NCI-H526 (cell line): ENCODE data around the gene ALLC.
A peak's percentile ranks its signal among the peaks of the same experiment; 100 is the strongest.

ENCODE experiments used
- DNase-seq, 2 experiments: peaks; one replicate each; lab custom pipeline; 2025; lab: John Stamatoyannopoulos, UW

The ALLC gene

DNA sequence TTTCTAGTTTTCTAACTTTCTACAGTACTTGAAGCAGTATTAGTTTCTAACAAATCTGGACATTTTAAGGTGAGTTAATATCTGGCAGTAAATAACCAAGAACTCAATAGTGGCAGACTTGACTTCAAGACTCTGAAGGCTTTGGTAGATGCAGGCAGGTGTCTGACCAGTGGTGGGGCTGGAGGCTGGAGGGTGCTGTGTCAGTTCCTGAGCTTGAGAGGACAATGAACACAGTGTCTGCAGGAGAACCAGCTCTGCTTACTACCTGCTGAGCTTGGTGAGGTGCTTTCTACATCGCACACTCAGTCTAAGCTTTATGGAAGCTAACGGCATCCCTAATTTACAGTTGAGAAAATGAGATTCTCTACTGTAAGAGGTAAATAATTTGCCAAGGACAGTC lies 21.2 kb downstream of the ALLC start:
- no peak for DNase-seq

DNA sequence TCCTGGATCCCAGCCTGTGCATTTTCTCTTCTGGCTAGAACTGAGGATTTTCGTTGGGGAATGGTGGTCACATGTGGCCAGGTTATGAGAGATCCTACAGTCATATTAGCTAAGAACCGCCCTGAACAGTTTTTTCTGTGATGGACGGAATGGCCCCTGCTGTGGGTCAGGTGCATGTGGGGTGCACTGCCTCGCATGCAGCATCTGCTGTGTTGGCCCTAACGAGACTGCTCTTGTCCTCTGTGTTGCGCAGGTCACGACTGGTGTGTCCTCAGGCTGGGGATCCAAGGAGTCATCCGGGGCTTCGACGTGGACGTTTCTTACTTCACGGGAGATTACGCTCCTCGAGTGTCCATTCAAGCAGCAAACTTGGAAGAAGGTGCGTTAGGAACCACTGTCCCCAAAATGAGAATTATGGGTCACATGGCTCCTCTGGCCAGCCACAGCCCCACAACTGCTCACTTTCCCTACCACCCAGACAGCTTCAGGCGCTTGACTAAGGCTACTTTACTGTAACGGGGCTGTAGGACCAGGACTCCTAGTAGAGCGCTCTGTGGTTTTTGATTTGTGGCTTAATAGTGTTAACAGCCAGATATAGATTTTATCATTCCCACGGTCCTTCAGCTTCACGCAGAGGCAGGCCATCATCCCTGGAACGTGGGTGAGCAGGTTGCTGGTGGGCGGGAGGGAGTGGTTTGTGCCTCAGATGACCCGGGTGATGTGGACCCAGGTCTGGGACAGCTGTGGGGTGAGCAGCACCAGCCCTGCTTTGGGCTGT lies 21.8 kb downstream of the ALLC start:
- DNase-seq, result no peak

DNA sequence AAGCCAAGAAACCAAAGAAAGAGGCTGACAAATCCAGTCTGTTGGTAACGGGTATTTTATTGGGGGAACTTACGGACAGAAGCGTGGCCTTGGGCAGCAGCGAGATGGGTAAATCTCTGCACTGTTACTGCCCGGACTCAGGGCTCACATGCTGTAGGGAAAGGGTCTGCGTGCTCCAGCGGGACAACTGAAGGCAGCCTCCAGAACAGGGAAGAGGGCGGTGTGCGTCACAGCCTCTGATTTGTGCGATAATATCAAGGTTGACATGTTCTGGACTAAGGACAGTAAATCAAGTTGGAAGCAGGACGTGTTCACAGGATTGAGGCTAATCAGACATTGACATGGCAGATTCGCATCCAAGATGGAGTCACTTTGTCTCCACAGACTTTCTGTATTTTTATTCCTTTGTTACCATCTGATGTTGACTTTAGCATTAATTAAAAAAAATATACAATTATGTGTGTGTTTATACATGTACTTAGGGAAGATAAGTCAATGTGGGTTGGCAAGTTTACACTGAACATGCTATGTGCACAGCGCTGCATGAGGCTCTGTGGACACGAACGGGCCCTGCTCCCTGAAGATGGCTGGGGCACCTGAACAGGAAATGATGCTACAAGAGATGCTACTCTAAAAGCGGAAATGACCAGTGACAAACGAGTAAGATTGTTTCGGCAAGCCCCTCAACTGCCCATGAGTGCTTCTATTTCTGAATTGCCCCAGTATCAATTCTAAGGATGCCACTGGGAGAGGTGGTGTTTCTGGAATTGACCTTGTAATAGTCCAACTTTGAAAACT lies 22.7 kb downstream of the ALLC start:
- no peak for DNase-seq

DNA sequence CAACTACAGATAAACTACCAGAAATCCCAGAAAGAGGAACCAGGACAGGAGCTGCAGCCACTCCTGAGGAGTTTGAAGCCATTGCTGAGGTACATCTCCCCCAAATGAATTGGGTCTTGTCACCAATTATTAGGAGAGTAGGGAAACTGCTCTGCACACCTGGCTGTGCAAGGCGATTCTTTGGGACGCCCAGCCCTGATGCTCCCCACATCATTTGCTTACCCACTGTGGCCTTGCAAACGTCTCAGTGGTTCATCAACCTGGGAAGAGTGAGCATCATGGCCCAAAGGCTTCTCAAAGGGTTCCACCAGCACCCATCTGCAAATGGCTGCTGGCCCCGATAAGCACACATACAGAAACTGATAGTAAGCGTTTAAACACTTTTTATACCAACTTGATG lies 23.6 kb downstream of the ALLC start:
- no peak for DNase-seq

DNA sequence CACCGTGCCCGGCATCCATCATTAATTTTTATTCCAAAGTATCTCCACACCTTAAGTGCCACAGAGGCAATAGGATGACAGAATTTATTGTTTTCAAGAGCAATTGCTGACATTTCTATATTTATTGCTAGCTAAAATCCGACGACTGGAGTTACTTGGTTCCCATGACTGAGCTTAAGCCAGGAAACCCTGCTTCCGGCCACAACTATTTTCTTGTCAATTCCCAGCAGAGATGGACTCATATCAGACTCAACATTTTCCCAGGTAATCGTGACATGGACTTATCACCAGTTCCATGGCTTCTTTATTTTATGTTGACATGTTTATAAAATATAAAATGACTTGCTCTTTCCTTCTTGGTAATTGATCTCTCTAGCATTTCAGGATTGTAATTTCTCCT lies 24.8 kb downstream of the ALLC start:
- DNase-seq, result no peak

DNA sequence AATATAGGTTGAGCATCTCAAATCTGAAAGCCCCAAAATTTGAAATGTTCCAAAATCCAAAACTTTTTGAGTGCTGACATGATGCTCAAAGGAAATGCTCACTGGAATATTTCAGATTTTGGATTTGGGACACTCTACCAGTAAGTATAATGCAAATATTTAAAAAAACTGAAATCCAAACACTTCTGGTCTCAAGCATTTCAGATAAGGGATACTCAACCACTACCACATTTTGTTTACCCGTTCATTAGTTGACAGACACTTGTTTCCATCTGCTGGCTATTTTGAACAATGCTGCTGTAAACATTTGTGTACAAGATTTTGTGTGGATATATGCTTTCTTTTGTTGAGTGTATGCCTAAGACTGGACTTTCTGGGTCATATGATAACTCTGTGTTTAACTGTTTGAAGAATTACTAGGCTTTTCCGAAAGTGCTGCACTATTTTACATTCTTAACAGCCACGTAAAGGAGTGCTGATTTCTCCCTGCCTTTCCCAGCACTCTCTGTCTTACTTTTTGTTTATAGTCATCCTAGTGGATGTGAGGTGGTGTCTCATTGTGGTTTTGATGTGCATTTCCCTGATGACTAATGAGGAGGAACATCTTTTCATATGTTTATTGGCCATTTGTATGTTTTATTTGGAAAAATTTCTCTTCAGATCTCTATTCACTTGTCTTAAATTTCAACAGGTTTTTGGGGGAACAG lies 25.9 kb downstream of the ALLC start:
- DNase-seq, result no peak

DNA sequence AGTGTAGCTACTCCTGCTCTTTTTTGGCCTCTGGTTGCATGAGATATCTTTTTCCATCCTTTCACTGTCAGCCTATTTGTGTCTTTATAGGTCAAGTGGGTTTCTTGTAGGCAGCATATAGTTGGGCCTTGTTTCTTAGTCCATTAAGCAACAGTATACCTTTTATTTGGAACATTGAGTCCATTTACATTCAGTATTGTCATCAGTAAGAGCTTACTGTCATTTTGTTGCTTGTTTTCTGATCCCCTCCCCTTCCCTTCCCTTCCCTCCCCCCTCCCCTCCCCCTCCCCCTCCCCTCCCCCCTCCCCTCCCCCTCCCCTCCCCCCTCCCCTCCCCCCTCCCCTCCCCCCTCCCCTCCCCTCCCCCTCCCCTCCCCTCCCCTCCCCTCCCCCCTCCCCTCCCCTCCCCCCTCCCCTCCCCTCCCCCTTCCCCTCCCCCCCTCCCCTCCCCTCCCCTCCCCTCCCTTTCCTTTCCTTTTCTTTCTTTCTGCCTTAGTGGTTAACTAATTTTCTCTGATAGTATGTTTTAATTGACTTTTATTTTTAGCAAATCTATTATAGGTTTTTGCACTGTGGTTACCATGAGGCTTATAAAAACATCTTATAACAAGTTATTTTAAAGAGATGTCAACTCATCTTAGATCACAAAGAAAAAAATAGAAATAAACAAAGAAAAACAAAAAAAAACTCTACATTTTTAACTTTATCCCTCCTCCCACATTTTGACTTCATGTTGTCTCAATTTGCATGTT lies 32.2 kb downstream of the ALLC start:
- no peak for DNase-seq

DNA sequence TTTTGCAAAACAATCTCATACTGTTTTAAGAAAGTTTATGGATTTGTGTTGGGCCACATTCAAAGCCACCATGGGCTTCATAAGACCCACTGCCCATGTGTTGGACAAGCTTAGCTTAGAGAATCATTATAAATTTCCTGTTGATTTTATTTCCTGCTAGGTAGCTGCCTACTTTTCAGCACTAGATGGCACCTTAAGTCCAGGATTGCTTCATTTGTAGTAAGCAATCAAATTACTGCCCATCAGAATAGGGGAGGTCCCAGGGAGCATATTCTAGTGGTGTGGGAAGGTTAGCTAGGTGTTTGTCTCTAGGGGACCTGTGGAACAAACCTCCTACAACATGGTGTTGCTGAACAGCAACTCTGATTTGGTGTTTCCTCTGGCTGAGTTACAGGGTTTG lies 34.4 kb downstream of the ALLC start:
- DNase-seq, result peak in 1 of 2 experiments; percentile 55

DNA sequence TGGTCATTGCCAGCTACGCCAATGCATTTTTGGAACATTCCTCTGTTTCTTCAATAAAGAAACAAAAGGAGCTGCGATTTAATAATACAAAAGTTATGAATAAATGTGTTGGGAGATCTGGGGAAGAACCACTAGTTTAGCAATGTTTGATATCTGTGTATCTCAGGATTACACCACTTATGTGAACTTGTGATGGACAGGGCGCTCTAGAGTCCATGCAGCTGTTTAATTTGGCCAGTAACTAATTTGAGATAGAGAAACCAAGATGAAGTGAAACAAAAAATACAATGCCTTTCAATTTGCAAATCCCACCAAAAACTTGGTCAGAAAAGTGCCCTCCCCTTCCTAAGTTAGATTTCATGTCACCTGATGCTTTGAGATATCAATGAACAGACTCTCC lies 38.5 kb downstream of the ALLC start:
- DNase-seq, result no peak

DNA sequence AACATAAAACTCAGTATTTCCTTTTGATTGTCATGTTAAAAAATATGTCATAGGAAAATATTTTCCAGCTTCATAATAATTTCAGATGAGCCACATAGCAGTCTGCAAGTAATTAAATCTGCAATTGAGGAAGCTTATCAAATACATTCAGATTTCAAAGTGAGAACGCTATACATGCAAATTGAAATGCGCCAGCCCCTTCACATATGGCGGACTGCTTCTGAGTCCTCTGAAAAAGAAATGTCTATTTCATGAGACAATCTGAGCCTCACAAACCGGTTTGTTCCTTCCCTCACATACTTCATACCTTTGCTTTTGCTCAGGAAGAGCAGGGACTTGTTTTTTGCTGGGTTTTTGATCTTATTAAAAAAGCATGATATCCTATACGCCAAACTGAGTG lies 43.1 kb downstream of the ALLC start:
- DNase-seq, result no peak

DNA sequence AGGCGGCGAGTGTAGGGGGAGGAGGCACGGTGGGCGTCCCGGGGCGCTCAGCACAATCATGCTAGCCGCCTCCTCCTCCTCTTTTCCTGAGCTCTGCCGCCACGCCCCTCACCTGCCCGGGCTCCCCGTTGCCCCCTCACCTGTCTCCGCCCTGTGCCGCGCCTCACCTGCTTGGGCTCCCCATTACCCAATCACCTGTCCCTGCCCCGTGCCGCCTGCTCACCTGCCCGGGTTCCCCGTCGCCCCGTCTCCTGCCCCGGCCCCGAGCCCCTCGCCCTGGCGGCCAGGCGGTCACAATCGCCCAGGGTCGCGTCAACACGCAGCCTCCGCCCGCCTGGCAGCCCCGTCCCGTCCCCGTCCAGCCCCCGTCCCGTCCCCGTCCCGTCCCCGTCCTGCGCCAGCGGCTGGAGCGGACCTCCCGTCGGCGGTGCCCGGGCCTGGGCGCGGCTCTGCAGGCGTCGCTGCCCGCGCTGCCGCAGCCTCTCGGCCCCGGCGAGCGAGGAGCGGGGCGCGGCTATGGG lies 45.3 kb downstream of the ALLC start, which contains the start of gene DCDC2C:
TSS of gene DCDC2C (plus strand) at position 340 of the 521 bp plus-strand sequence. CDS start at position 517, 177 bp downstream.
- peak in 1 of 2 experiments; percentile 11 for DNase-seq

DNA sequence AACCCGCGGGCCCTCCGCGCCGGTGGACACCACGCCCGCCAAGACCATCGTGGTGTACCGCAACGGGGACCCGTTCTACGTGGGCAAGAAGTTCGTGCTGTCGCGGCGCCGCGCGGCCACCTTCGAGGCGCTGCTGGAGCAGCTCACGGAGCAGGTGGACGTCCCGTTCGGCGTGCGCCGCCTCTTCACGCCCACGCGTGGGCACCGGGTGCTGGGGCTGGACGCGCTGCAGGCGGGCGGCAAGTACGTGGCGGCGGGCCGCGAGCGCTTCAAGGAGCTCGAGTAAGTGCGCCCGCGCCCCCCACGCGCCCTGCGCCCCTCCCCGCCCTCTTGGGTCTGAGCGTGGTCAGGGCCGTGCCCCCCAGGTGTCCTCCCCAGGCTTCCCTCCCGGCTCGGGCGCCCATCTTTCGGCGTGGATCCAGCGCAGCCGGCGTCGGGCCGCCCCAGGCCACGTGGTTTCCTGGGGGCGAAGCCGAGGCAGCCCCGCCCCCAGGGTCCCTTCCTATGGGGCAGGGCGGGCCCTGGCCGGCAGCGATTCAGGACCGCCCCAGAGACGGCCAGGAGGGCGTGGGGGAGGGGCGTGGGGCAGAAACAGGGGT lies 45.9 kb downstream of the ALLC start:
- peak in 1 of 2 experiments; percentile 6 for DNase-seq

DNA sequence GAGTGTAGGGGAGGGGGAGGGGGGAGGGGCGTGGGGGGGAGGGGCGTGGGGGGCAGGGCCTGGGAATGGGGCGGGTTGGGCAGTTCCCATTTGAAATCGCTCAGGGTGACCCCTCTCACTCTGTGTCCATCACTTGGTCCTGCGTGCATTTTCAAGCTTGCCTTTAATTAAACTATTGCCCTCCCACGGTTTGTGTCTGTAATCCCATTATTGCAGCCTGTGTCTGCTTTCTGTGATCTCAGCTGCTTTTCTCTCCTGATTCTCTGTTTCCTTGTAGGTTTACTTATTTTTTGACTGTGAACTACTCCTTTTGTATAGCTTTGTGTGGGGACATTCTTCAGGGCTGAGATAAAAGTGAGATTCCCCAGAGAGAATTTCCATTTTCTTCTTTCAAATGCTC lies 46.7 kb downstream of the ALLC start:
- DNase-seq, result no peak

DNA sequence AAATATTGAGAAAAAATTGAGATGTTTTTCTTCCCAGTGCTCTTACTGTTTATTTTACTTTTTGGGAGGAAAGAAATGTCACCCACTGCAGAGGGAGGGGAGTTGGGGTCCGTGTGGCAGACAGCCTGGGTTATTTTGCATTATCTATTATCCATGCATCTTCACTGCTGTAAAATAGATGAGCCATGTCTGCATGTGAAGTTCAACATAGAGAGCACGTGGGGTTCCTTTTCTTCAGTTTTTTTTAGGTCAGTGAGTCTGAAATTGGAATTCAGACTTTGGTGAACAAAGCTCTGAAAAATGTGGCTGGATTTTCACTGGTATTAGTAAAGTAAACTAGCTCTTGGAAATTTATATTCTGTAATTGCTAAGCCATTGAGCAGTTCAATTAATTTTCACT lies 47.8 kb downstream of the ALLC start:
- DNase-seq, result no peak

DNA sequence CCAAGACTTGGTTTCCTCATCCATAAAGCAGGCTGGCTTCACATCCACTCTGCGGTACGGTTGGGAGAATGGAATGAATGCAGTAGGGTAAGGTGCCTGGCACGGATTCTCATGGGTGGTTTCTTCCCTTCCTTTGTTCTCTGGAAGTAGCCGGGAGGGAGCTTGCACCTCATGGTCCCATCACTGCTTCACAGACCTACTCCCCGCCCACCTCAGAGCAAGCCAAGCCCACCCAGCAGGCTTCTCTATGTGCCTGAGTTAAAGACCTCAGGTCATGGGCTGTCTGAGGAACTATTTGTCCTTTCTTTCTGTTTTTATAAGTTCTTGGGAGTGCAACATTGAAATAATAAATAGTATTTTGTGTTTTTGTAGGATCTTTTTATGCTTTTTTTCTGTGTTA lies 48.9 kb downstream of the ALLC start:
- DNase-seq, result no peak

DNA sequence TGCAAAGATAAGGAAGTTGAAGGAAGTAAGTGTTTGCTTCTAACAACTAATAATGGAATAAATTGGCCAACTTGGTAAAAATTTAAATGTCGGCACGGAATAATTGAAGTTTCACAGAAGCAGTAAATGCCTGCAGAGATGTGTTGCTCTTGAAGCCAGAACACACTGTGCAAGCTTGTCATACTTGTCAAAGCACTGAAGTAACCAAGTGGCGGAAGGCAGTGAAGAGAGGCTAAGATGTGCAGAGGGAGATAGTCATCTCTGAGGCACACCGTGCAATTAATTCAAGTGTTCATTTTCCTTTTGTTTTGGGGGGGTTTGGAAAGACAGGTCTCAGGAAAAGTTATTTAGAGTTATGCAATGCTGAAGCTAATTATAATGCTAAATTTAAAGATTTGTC lies 50.6 kb downstream of the ALLC start:
- DNase-seq, result no peak

DNA sequence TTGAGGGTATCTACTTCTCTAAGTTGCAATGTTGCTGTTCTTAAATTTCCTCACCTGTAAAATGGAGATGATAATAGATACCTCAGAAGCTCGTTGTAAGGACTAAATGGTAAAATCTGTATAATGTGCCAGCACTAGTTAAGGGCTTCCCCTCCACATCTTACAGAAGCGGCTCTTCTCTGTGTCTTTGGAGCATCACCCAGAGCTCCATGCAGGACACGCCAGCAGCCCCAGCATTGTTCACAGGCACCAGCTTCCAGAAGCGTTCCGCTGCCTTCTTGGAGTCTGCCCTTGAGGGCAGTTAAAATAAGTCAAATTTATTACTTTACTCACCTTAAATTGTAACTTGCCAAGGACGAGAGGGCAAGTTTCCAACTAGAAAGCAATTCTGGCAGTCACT lies 51.2 kb downstream of the ALLC start:
- DNase-seq, result no peak

DNA sequence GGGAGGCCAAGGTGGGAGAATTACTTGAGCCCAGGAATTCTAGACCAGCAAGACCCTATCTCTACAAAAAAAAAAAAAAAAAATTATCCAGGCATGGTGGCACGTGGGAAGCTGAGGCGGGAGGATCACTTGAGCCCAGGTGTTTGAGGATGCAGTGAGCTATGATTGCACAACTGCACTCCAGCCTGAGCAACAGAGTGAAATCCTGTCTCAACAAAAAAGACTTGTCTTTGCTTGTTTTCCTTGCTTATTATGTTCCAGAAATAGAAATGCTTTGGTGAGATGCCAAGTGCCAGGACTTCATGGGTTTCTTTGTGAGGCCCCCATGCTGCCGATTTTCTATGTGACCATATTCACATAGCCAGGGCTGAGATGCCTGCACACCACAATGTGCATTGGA lies 54.4 kb downstream of the ALLC start:
- DNase-seq, result no peak

DNA sequence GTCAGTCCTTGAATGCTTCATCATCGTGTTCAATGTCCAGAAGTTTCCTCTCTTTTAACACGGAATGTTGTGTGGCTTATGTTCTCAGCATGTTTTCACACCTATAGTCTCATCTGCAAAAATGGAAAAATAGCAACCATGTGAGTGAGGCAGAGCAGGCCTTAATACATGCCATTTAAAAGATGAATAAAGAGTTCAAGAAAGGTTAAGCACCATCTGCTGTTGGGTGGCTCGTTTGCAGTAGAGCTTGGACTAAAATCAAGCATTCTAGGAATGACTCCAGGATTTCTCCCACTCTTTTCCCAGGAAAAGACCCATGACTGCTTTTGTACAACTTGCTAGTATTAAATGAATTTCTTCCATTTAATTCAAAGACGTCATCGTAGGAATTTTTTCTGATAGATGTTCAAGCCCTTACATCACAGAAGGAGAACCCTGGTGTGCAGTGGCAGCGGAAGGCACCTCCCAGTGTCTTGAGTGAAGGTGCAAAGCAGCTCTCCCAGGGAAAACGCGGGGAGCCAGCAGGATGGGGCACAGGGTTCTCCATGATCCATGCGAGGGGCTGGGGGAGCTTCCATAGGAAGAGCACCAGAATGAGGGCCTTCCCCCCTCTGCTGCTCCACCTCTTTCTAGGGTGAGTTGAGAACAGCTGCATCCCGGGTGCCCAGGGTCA lies 55.0 kb downstream of the ALLC start:
- DNase-seq, result no peak

DNA sequence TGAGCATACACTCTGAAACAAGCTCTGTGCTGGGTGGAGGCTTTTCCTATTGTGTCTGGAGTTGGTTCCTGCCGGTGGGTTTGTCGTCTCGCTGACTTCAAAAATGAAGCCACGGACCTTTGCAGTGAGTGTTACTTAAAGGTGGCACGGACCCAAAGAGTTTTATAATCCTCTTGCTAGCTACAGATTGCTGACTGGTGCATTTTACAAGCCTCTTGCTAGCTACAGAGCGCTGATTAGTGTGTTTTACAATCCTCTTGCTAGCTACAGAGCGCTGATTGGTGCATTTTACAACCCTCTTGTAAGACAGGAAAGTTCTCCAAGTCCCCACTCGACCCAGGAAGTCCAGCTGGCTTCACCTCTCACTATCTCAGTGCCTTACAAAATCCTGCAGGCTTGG lies 60.7 kb downstream of the ALLC start:
- no peak for DNase-seq

DNA sequence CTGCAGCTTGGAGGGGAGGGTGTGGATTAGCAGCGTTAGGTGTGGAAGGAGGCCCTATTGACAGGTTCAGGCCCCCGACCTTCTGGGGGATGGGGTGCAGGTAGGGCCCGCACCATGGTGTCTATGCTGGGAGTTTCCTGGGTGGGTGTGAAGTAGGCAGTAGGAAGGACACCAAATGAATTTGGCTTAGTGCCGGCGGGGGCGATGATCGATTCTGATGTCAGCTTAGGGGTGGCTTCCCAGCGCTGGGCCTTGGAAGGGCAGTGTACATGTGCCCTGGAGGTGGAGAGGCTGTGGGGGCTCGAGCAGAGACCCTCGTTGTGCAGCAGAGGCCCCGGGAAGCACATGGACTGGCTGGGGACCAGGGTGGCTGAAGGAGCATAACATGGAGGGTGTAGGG lies 67.0 kb downstream of the ALLC start:
- no peak for DNase-seq
